D341Med (cell line): ENCODE results near the gene PLXDC1.
"Not testable (repeated sequence)": the region's sequence is repeated elsewhere in the genome, so short reads cannot be mapped to it uniquely, and the experiment has no call there.

Experiments used
- DNase-seq: peaks from one replicate; pipeline ENCODE4 v3.0.0; 2012; ENCODE audit warnings: low spot score

The PLXDC1 gene

GRCh38 chr17:39062846-39063680, 88.4 kb downstream of the PLXDC1 start:
- DNase-seq: no peak

GRCh38 chr17:39058524-39058923, 92.9 kb downstream of the PLXDC1 start:
- DNase-seq: no peak

- peak; percentile 15 for DNase-seq
Observed at GRCh38 chr17:39057701-39058206, 93.7 kb downstream of the PLXDC1 start.

- no peak for DNase-seq
Observed at GRCh38 chr17:39054111-39054645, 97.3 kb downstream of the PLXDC1 start.

- DNase-seq: not testable (repeated sequence)
Observed at GRCh38 chr17:39052423-39052822, 99.0 kb downstream of the PLXDC1 start.

- DNase-seq: peak; percentile 20
Observed at GRCh38 chr17:39051001-39051585, 100.3 kb downstream of the PLXDC1 start.

- DNase-seq: no peak
Observed at GRCh38 chr17:39045948-39046679, 105.3 kb downstream of the PLXDC1 start.

- DNase-seq: no peak
Observed at GRCh38 chr17:39036009-39036408, 115.4 kb downstream of the PLXDC1 start.

- not testable (repeated sequence) for DNase-seq
Observed at GRCh38 chr17:39035578-39035977, 115.9 kb downstream of the PLXDC1 start.

GRCh38 chr17:39028690-39029089, 122.7 kb downstream of the PLXDC1 start:
- no peak for DNase-seq

- DNase-seq: no peak
Observed at GRCh38 chr17:39027455-39028035, 123.9 kb downstream of the PLXDC1 start.

- peak; percentile 86 for DNase-seq
Observed at GRCh38 chr17:39026980-39027451, 124.4 kb downstream of the PLXDC1 start.

- not testable (repeated sequence) for DNase-seq
Observed at GRCh38 chr17:39026346-39026745, 125.1 kb downstream of the PLXDC1 start.

GRCh38 chr17:39022924-39023323, 128.5 kb downstream of the PLXDC1 start:
- DNase-seq: no peak

- not testable (repeated sequence) for DNase-seq
Observed at GRCh38 chr17:39020037-39020436, 131.4 kb downstream of the PLXDC1 start.

- DNase-seq: no peak
Observed at GRCh38 chr17:39018267-39019134, 132.9 kb downstream of the PLXDC1 start.

GRCh38 chr17:39016193-39017153, 135.0 kb downstream of the PLXDC1 start:
- no peak for DNase-seq

GRCh38 chr17:39015546-39015935, 135.9 kb downstream of the PLXDC1 start:
- DNase-seq: no peak

- no peak for DNase-seq
Observed at GRCh38 chr17:39014795-39015545, 136.5 kb downstream of the PLXDC1 start.
